ENCODE data around the gene SHPK.

DNA sequence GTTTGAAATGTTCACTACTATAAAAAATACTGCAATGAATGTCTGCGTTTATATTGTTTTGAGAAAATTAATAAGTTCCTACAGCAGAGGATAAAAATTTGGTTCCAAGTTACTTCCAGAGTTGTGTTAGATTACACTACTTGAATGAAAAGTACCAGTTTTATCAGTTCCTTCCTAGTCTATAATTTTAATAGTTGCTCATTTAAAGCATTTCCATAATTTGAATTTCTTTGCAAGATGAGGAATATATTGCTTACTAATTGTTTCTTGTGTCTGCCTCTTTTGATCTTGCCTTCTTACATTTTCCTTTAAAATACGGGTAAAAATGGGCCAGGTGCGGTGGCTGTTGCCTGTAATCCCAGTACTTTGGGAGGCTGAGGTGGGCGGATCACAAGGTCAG lies 36.5 kb upstream of the SHPK start:
- TF ChIP-seq, protein P1, sequence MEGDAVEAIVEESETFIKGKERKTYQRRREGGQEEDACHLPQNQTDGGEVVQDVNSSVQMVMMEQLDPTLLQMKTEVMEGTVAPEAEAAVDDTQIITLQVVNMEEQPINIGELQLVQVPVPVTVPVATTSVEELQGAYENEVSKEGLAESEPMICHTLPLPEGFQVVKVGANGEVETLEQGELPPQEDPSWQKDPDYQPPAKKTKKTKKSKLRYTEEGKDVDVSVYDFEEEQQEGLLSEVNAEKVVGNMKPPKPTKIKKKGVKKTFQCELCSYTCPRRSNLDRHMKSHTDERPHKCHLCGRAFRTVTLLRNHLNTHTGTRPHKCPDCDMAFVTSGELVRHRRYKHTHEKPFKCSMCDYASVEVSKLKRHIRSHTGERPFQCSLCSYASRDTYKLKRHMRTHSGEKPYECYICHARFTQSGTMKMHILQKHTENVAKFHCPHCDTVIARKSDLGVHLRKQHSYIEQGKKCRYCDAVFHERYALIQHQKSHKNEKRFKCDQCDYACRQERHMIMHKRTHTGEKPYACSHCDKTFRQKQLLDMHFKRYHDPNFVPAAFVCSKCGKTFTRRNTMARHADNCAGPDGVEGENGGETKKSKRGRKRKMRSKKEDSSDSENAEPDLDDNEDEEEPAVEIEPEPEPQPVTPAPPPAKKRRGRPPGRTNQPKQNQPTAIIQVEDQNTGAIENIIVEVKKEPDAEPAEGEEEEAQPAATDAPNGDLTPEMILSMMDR (IDR thresholded peaks at IDR 0.05) = no peak
- TF ChIP-seq TCF7L2 (IDR thresholded peaks at IDR 0.05; ENCODE audit: low read depth, low read length) = no peak
- no peak for TF ChIP-seq POLR2AphosphoS5 (IDR thresholded peaks at IDR 0.05; ENCODE audit: low read depth, low read length)
- TF ChIP-seq, protein P2, sequence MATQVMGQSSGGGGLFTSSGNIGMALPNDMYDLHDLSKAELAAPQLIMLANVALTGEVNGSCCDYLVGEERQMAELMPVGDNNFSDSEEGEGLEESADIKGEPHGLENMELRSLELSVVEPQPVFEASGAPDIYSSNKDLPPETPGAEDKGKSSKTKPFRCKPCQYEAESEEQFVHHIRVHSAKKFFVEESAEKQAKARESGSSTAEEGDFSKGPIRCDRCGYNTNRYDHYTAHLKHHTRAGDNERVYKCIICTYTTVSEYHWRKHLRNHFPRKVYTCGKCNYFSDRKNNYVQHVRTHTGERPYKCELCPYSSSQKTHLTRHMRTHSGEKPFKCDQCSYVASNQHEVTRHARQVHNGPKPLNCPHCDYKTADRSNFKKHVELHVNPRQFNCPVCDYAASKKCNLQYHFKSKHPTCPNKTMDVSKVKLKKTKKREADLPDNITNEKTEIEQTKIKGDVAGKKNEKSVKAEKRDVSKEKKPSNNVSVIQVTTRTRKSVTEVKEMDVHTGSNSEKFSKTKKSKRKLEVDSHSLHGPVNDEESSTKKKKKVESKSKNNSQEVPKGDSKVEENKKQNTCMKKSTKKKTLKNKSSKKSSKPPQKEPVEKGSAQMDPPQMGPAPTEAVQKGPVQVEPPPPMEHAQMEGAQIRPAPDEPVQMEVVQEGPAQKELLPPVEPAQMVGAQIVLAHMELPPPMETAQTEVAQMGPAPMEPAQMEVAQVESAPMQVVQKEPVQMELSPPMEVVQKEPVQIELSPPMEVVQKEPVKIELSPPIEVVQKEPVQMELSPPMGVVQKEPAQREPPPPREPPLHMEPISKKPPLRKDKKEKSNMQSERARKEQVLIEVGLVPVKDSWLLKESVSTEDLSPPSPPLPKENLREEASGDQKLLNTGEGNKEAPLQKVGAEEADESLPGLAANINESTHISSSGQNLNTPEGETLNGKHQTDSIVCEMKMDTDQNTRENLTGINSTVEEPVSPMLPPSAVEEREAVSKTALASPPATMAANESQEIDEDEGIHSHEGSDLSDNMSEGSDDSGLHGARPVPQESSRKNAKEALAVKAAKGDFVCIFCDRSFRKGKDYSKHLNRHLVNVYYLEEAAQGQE (IDR thresholded peaks at IDR 0.05; ENCODE audit: insufficient read depth in 1 of 2, low read depth in 2 of 2, low read length in 1 of 2) = no peak
- TF ChIP-seq SIN3A (IDR thresholded peaks at IDR 0.05; ENCODE audit: borderline replicate concordance, insufficient read depth, low read depth, low read length) = no peak

All from Panc1 (cell line).